Adipocyte (in vitro differentiated cells): ENCODE results near the gene HOXA5.

Experiments
- DNase-seq: peaks from one replicate; pipeline ENCODE4 v3.0.0-alpha.2; 2015; ENCODE audit warnings: low read depth
- H3K27me3 ChIP-seq: replicated peaks from 2 replicates; pipeline ENCODE4 v1.7.0; 2013; ENCODE audit warnings: mild to moderate bottlenecking, low read length, moderate library complexity; ENCODE audit not compliant: control insufficient read depth, insufficient read depth
- H3K36me3 ChIP-seq: 2 replicates; pipeline ENCODE4 v1.7.0; 2013; ENCODE audit warnings: low read length, mild to moderate bottlenecking, moderate library complexity; ENCODE audit not compliant: control insufficient read depth, insufficient read depth, severe bottlenecking
- H3K4me1 ChIP-seq: 2 replicates; pipeline ENCODE4 v1.7.0; 2013; ENCODE audit warnings: mild to moderate bottlenecking, low read length, moderate library complexity; ENCODE audit not compliant: control insufficient read depth, insufficient read depth
- H3K4me3 ChIP-seq: 2 replicates; pipeline ENCODE4 v1.7.0; 2013; ENCODE audit warnings: mild to moderate bottlenecking, low read length, moderate library complexity
- H3K9ac ChIP-seq: 2 replicates; pipeline ENCODE4 v1.7.0; 2013; ENCODE audit warnings: mild to moderate bottlenecking, low read length, moderate library complexity
- H3K9me3 ChIP-seq: 2 replicates; pipeline ENCODE4 v1.7.0; 2013; ENCODE audit warnings: mild to moderate bottlenecking, low read length, moderate library complexity; ENCODE audit not compliant: control insufficient read depth

Gene HOXA5

GRCh38 chr7:27123477-27124053 lies 19.9 kb downstream of the HOXA5 start:
- no peak for DNase-seq
- no peak overlapping the region for H3K9ac ChIP-seq
- H3K4me1 ChIP-seq = peaks cover 35% of the 10 kb centered on the region
- no peak overlapping the region for H3K4me3 ChIP-seq
- H3K36me3 ChIP-seq = peaks cover 16% of the 10 kb centered on the region
- no peaks in the 10 kb centered on the region for H3K9me3 ChIP-seq
- H3K27me3 ChIP-seq = no peaks in the 10 kb centered on the region

GRCh38 chr7:27123007-27123476 lies 20.4 kb downstream of the HOXA5 start:
- Histone ChIP-seq H3K36me3 (peaks cover 20% of the 10 kb centered on the region), H3K9me3 (no peaks in the 10 kb centered on the region), H3K4me1 (peaks cover 34% of the 10 kb centered on the region), H3K4me3 (no peak overlapping the region), H3K9ac (no peak overlapping the region), H3K27me3 (no peaks in the 10 kb centered on the region)
- no peak for DNase-seq

GRCh38 chr7:27122077-27122910 lies 21.2 kb downstream of the HOXA5 start:
- H3K27me3 ChIP-seq = no peaks in the 10 kb centered on the region
- H3K4me1 ChIP-seq = peaks cover 29% of the 10 kb centered on the region
- H3K9me3 ChIP-seq = no peaks in the 10 kb centered on the region
- H3K36me3 ChIP-seq = peaks cover 24% of the 10 kb centered on the region
- peak overlapping the region; percentile 23 for H3K9ac ChIP-seq
- DNase-seq = no peak
- no peak overlapping the region for H3K4me3 ChIP-seq

GRCh38 chr7:27121684-27122076 lies 21.8 kb downstream of the HOXA5 start:
- Histone ChIP-seq H3K9ac (peak overlapping the region; percentile 23), H3K4me3 (no peak overlapping the region), H3K27me3 (no peaks in the 10 kb centered on the region), H3K9me3 (no peaks in the 10 kb centered on the region), H3K36me3 (peaks cover 25% of the 10 kb centered on the region), H3K4me1 (peaks cover 32% of the 10 kb centered on the region)
- DNase-seq = no peak

GRCh38 chr7:27119412-27119911 lies 24.0 kb downstream of the HOXA5 start:
- Histone ChIP-seq H3K36me3 (peaks cover 19% of the 10 kb centered on the region), H3K4me1 (peaks cover 41% of the 10 kb centered on the region), H3K27me3 (no peaks in the 10 kb centered on the region), H3K4me3 (no peak overlapping the region), H3K9ac (no peak overlapping the region), H3K9me3 (no peaks in the 10 kb centered on the region)
- no peak for DNase-seq

- no peak overlapping the region for H3K4me3 ChIP-seq
- peaks cover 45% of the 10 kb centered on the region for H3K4me1 ChIP-seq
- H3K9ac ChIP-seq = no peak overlapping the region
- DNase-seq = no peak
- H3K27me3 ChIP-seq = no peaks in the 10 kb centered on the region
- peaks cover 19% of the 10 kb centered on the region for H3K36me3 ChIP-seq
- no peaks in the 10 kb centered on the region for H3K9me3 ChIP-seq
These were observed 24.9 kb downstream of the HOXA5 start for GRCh38 chr7:27118580-27118979.

- Histone ChIP-seq H3K36me3 (peaks cover 19% of the 10 kb centered on the region), H3K27me3 (no peaks in the 10 kb centered on the region), H3K4me1 (peaks cover 49% of the 10 kb centered on the region), H3K9me3 (no peaks in the 10 kb centered on the region), H3K4me3 (peak overlapping the region; percentile 65), H3K9ac (peak overlapping the region; percentile 41)
- DNase-seq = no peak
These were observed 25.5 kb downstream of the HOXA5 start for GRCh38 chr7:27117887-27118491.

GRCh38 chr7:27116962-27117886 lies 26.3 kb downstream of the HOXA5 start:
- DNase-seq = no peak
- H3K27me3 ChIP-seq = no peaks in the 10 kb centered on the region
- H3K4me3 ChIP-seq = peak overlapping the region; percentile 67

GRCh38 chr7:27116031-27116961 lies 27.2 kb downstream of the HOXA5 start:
- H3K36me3 ChIP-seq = peaks cover 9% of the 10 kb centered on the region
- DNase-seq = no peak
- peak overlapping the region; percentile 67 for H3K4me3 ChIP-seq
- no peaks in the 10 kb centered on the region for H3K9me3 ChIP-seq
- H3K4me1 ChIP-seq = peaks cover 65% of the 10 kb centered on the region
- H3K27me3 ChIP-seq = no peaks in the 10 kb centered on the region
- H3K9ac ChIP-seq = peak overlapping the region; percentile 77

More at GRCh38 chr7:27116962-27117886, 26.3 kb downstream of the HOXA5 start:
- peaks cover 57% of the 10 kb centered on the region for H3K4me1 ChIP-seq
- H3K9ac ChIP-seq = peak overlapping the region; percentile 77
- H3K36me3 ChIP-seq = peaks cover 16% of the 10 kb centered on the region
- H3K9me3 ChIP-seq = no peaks in the 10 kb centered on the region
